ENCODE measurements around the gene SPCS2.
A peak's percentile ranks its signal among the peaks of the same experiment; 100 is the strongest.

The SPCS2 gene

GRCh38 chr11:74948898-74949752 lies at the start of gene SPCS2, which contains the start of gene XRRA1:
TSS of gene SPCS2 (plus strand) at chr11:74949266. CDS start at chr11:74949286, 20 bp downstream.
TSS of gene XRRA1 (minus strand) at chr11:74949091. CDS start at chr11:74940878, 8,213 bp downstream.
- intact Hi-C loops (cut with DNase I): no loop called here
- peak; percentile 98 to 100 (median 99) for DNase-seq

DNA sequence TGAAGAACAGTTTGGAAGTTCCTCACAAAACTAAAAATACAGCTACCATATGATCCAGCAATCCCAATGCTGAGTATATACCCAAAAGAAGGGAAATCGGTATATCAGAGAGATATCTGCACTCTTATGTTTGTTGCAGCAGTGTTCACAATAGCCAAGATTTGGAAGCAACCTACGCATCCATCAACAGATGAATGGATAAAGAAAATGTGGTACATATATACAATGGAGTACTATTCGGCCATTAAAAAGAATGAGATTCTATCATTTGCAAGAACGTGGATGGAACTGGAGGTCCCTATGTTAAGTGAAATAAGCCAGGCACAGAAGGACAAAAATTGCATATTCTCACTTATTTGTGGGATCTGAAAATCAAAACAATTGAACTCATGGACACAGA lies 46.7 kb upstream of the SPCS2 start:
- intact Hi-C loops (cut with DNase I): no loop called here
- DNase-seq: no peak

GRCh38 chr11:74905326-74905725 lies 43.7 kb upstream of the SPCS2 start:
- intact Hi-C loops (cut with DNase I): no loop called here
- DNase-seq: no peak

- intact Hi-C loops (cut with DNase I): no loop called here
- DNase-seq: no peak
Observed at GRCh38 chr11:74909385-74909784, 39.7 kb upstream of the SPCS2 start.

- intact Hi-C loops (cut with DNase I): no loop called here
Observed at GRCh38 chr11:74909812-74910211, 39.3 kb upstream of the SPCS2 start.

DNA sequence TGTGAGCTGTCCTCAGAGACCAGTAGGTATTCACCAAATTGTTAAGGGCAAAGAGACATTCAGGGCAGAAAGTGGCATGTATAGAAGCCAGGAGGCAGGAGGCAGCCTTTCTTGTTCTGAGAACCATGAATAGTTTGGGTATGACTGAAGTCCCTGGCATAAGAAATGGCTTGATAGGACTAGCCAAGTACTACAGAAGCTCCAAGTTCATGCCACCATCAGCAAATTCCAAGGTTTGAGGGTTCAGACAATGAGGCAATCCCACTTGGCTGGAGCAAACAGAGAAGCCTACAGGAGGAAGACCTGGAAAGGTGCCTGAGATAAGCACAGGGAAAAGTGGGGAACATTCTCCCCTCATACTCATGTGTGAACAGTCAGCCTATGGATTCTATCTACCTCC lies 25.9 kb upstream of the SPCS2 start:
- intact Hi-C loops (cut with DNase I): no loop called here

More at GRCh38 chr11:74909812-74910211, 39.3 kb upstream of the SPCS2 start:
- no peak for DNase-seq

GRCh38 chr11:74925281-74925680 lies 23.8 kb upstream of the SPCS2 start:
- DNase-seq: no peak
- intact Hi-C loops (cut with DNase I): loop anchor here (5.0 kb wide), 1 partner anchor 322 kb away; no protein-coding TSS in a partner anchor

More for the DNA sequence above, 25.9 kb upstream of the SPCS2 start:
- no peak for DNase-seq

- intact Hi-C loops (cut with DNase I): loop anchor here (5.0 kb wide), 1 partner anchor 321 kb away; no protein-coding TSS in a partner anchor
- no peak for DNase-seq
Observed at GRCh38 chr11:74926304-74927030, 22.6 kb upstream of the SPCS2 start.

DNA sequence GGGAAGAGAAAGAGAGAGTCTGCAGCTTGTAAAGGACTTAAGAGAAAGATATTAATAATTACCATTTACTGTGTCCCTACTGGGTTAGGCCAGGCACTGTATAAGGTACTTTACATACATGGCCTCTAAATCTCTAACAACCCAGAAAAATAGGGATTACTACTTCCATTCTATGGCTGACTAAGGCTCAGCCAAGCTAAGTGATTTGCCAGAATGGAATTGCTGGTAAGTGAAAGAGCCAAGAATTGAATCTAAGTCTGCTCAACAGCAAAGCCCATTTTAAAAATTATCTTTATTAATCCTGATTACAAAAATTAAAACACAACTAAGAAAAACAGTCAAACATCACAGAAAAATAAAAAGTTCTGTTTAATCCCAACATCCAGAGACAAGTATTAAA lies 21.6 kb upstream of the SPCS2 start:
- intact Hi-C loops (cut with DNase I): loop anchor here (5.0 kb wide), 1 partner anchor 320 kb away; no protein-coding TSS in a partner anchor
- DNase-seq: no peak

DNA sequence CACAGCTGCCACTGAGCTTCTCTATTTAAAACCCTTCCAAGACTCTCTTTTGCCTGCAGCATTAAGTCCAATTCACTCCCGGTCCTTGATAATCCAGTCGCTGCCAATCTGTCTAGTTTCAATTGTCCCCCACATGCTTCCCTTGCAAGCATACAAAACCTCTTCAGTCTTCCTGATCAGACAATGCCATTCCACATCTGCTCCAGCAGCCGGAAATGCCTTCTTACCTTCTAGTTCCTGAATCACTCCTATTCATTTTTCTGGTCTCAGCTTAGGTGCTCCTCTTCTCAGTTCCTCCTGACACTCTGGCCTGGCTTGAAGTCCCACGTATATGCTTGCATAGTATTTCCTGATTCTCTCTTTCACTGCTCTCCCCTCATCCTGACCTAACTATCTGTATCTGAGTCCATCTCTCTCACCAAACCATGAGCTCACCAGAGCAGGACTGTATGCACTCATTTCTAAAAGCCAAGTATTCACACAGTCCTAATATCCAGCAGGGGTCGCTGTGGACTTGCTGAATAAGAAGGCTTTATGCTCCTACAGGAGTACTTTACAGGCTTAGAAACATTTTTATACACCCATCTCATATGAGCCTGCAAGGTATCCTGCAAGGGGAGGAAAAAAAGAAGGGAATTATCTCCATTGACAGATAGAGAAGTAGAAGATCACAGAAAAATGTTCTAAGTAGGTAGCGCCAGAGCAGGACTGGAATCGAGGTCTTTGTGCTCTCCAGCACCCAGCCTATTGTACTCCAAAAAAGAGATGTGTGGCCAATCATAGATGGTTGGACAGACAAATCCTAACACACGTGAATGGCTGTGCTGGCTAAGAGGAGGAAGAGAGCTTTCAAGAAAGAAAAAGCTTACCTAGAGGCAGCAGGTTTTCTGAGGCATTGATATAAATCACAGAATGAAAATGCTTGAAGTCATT lies 19.4 kb upstream of the SPCS2 start:
- DNase-seq: peak in 41 of 42 donors; percentile 34 to 92 (median 81)
- intact Hi-C loops (cut with DNase I): loop anchor here (5.0 to 10.0 kb wide), 2 partner anchors 95 to 318 kb away; no protein-coding TSS in a partner anchor

DNA sequence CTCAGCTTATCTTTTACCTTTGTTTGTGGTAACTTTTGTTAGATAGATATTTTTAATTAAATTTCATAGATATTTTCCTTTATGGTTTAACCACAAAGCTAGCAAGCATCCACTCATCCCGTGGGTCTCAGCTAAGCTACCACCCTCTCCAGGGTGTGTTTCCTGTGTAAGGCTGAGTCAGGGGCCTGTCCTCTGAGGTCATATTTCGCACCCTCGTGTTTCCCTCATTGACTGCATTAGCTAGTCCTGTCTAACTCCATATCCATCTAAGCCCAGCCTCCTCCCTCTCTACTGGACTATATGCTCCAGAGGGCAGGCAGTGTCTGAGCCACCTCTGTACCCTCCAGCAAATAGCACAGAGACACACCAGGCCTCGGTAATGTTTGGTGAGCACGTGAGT lies 16.9 kb upstream of the SPCS2 start:
- intact Hi-C loops (cut with DNase I): loop anchor here (10.0 kb wide), 1 partner anchor 93 kb away; no protein-coding TSS in a partner anchor
- DNase-seq: no peak

DNA sequence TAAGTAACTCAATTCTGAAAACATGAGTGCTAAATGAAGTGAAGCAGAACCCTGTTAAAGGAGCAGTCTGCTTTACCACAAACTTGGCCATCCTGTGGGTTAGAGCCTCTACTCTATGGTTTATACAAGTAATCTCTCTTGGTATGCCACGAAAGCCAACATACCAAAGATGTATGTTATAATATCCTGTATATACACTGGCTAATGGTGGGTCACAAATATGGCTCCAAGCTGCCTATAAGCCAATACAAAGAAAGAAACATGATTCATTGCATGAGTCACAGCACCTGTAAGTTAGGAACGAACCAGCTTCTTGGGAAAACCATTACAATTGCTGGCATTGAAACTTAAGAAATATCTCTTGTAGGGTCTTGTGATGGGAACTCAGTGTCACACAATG lies 16.3 kb upstream of the SPCS2 start:
- DNase-seq: no peak
- intact Hi-C loops (cut with DNase I): loop anchor here (10.0 kb wide), 1 partner anchor 92 kb away; no protein-coding TSS in a partner anchor

- DNase-seq: no peak
- intact Hi-C loops (cut with DNase I): loop anchor here (10.0 kb wide), 1 partner anchor 91 kb away; no protein-coding TSS in a partner anchor
Observed at GRCh38 chr11:74933765-74934164, 15.3 kb upstream of the SPCS2 start.

DNA sequence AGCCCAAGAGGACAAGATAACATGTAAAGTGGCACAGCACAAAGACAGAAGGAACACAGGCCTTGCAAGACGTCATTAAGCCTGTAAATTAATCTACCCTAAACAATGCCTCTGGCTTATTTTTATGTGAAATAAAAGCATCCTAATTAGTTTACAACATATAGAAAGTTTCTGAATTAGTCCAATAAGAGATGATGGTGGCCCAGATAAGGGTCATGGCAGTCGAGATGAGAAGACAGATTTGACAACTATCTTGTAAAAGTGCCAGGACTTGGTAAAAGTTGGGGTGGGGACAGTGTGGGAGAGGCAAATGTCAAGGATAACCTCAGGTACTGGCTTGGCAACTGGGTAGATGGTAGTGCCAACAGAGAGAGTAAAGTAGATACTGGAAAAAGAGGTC lies 13.8 kb upstream of the SPCS2 start:
- intact Hi-C loops (cut with DNase I): loop anchor here (10.0 kb wide), 1 partner anchor 90 kb away; no protein-coding TSS in a partner anchor
- no peak for DNase-seq

- DNase-seq: no peak
- intact Hi-C loops (cut with DNase I): loop anchor here (10.0 kb wide), 1 partner anchor 89 kb away; no protein-coding TSS in a partner anchor
Observed at GRCh38 chr11:74936087-74936486, 13.0 kb upstream of the SPCS2 start.

GRCh38 chr11:74936976-74937375 lies 12.1 kb upstream of the SPCS2 start:
- intact Hi-C loops (cut with DNase I): loop anchor here (10.0 kb wide), 1 partner anchor 88 kb away; no protein-coding TSS in a partner anchor

DNA sequence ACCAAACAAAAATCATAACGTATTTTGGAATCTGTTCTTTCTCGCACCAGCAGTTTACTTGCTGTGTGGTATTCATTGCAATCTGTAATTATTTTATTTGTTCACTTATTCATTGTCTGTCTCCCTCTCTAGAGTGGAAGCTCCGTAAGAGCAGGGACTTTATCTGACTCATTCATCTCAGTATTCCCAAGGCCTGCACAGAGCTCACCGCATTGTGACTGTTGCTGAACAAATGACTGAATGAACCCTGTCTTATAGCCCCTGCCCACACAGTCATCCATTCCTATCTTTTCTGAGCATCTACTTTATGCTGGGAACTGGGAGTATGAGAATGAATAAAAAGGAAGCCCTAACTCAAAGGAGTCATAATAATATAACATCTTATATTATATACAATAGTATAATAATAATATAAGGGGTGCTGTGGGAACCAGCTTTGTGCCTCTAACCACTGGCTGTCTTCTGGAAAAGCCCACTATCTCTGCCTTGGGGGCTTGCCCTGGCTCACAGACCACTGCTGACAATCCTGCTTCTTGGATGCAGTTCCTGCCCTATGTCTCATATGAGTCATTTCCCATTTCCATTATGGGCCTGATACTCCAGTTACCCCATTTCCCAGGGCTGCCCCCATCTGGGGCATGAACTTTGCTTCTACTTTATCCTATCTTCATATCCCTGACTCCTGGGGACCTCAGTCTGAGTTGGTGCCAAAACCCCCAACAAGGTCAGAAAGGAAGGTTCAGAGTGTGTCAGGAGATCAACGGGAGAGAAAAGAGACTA lies 11.2 kb upstream of the SPCS2 start:
- DNase-seq: no peak
- intact Hi-C loops (cut with DNase I): loop anchor here (10.0 kb wide), 1 partner anchor 87 kb away; no protein-coding TSS in a partner anchor

More at GRCh38 chr11:74936976-74937375, 12.1 kb upstream of the SPCS2 start:
- DNase-seq: no peak

All from head of caudate nucleus (tissue), 42 donors.